Measurements from ENCODE around the gene PCYT2. TPM values are rescaled to one million over a fixed set of nuclear protein-coding genes. Genes with fewer than 3 reads are reported as not detected.
A peak's percentile ranks its signal among the peaks of the same experiment; 100 is the strongest.

The PCYT2 gene
- total and polyA plus RNA-seq, 9 of the 15 experiments (the other 6 are each of a cell fraction or from before 2014, with no cell fraction given): 0.92 to 134 (median 82.5) TPM

GRCh38 chr17:81901167-81902022, 9.8 kb downstream of the PCYT2 start:
- 73% methylated on average over 12 of the region's 21 CpGs for WGBS (ENCODE audit: insufficient coverage, low coverage, missing lambda C conversion rate)
- intact Hi-C loops (cut with micrococcal nuclease) (no loop called here), in situ Hi-C loops (cut with MboI) (no loop called here)
- peak overlapping the region in 1 of 2 experiments; percentile 85; a peak in 3 of 4 replicates for H3K9ac ChIP-seq (ENCODE audit: insufficient read depth in 1 of 2, low read depth in 2 of 2, low read length in 2 of 2)
- DNase-seq (ENCODE audit: extremely low read depth in 1 of 4, low spot score in 3 of 4): no peak
- H3K4me2 ChIP-seq (ENCODE audit: insufficient read depth, low read length): peak overlapping the region; percentile 51
- POLR2A ChIA-PET: interaction anchor here (0.6 to 1.5 kb wide), 7 partner anchors 9 to 252 kb away, joined by 3 to 4 read pairs (median 3); partner anchors contain the start of genes ANAPC11 and PCYT2
- CTCF ChIA-PET (ENCODE audit: low intra/inter-chr PET ratio): no interaction called here
- peak overlapping the region; percentile 32; the same call in 1 of the 2 replicates for H3K4me3 ChIP-seq
- no peak for FAIRE-seq
- ATAC-seq: peak; percentile 8
- no peak overlapping the region for H3K27ac ChIP-seq (ENCODE audit: extremely low read depth, low read depth, low read length)
- no peaks in the 10 kb centered on the region for H3K27me3 ChIP-seq (ENCODE audit: control insufficient read depth in 2 of 2, insufficient read depth in 2 of 2, low read length in 2 of 2)
- no peaks in the 10 kb centered on the region for H3K9me1 ChIP-seq (ENCODE audit: control insufficient read depth, insufficient read depth, low read length)
- BruUV-seq (replicated peaks): TSS peak; percentile 26
- H3K79me2 ChIP-seq (ENCODE audit: control insufficient read depth, insufficient read depth, low read length): no peaks in the 10 kb centered on the region
- H3K4me1 ChIP-seq (replicated peaks in 1 of 2; ENCODE audit: control insufficient read depth in 2 of 2, insufficient read depth in 2 of 2, low read length in 2 of 2): peaks cover 10 to 76% of the 10 kb centered on the region in 2 experiments
- H4K20me1 ChIP-seq (replicated peaks; ENCODE audit: control insufficient read depth, insufficient read depth, low read length): peaks cover 9% of the 10 kb centered on the region; the same call in 1 of the 2 replicates
- no peaks in the 10 kb centered on the region for H3K9me3 ChIP-seq (replicated peaks; ENCODE audit: control insufficient read depth, insufficient read depth, low read depth, low read length)
- H2AFZ ChIP-seq (ENCODE audit: low read depth, low read length): no peak overlapping the region
- peaks cover 69% of the 10 kb centered on the region; the same call in 2 of the 3 replicates for H3K36me3 ChIP-seq (ENCODE audit: control insufficient read depth, insufficient read depth, low read length)
- no peak for TF ChIP-seq RERE (CRISPR knock-in tag; IDR thresholded peaks at IDR 0.05; ENCODE audit: borderline replicate concordance)
- TF ChIP-seq ZBTB1 (CRISPR knock-in tag; IDR thresholded peaks at IDR 0.05; ENCODE audit: borderline replicate concordance, low read depth): no peak
- TF ChIP-seq RBFOX2 (IDR thresholded peaks at IDR 0.05; ENCODE audit: low read depth, low read length): peak; percentile 33; the same call in 1 of the 2 replicates
- no peak for TF ChIP-seq CBFB (CRISPR knock-in tag; IDR thresholded peaks at IDR 0.05)
- TF ChIP-seq ADNP (tag; IDR thresholded peaks at IDR 0.05): no peak
- peak; percentile 79 for TF ChIP-seq POLR2G (IDR thresholded peaks at IDR 0.05; ENCODE audit: low read depth, low read length)
- TF ChIP-seq SMARCE1 (IDR thresholded peaks at IDR 0.05): no peak
- TF ChIP-seq FOXK2 (conservative IDR thresholded peaks at IDR 0.05 in 1 of 2, IDR thresholded peaks at IDR 0.05 in 1 of 2; ENCODE audit: low read depth in 2 of 2): no peak
- TF ChIP-seq CCAR2 (IDR thresholded peaks at IDR 0.05; ENCODE audit: low read depth, low read length): no peak
- peak in 1 of 2 experiments; percentile 14 for TF ChIP-seq E2F6 (IDR thresholded peaks at IDR 0.05; ENCODE audit: borderline replicate concordance in 1 of 2, extremely low read depth in 1 of 2, insufficient read depth in 1 of 2, insufficient read length in 1 of 2, low read depth in 1 of 2, low read length in 1 of 2, poor library complexity in 1 of 2, severe bottlenecking in 1 of 2)
- no peak for TF ChIP-seq GTF2A2 (tag; IDR thresholded peaks at IDR 0.05)
- TF ChIP-seq NFXL1 (CRISPR knock-in tag; IDR thresholded peaks at IDR 0.05): no peak
- no peak for TF ChIP-seq ZNF347 (CRISPR knock-in tag; IDR thresholded peaks at IDR 0.05; ENCODE audit: low read depth)
